GM12865 (cell line): ENCODE data around the gene KDELR1.
"Not testable (repeated sequence)": the region's sequence is repeated elsewhere in the genome, so short reads cannot be mapped to it uniquely, and the experiment has no call there.

ENCODE experiments used
- DNase-seq: peaks from one replicate; pipeline ENCODE4 v3.0.0; 2010; ENCODE audit warnings: low read depth
- H3K4me3 ChIP-seq: 2 replicates; pipeline ENCODE4 v1.5.1; 2011; ENCODE audit warnings: mild to moderate bottlenecking, low read depth, low read length, control low read depth
- TF ChIP-seq, protein P1 (sequence below): IDR thresholded peaks from 2 replicates; pipeline ENCODE4 v1.5.1; 2011; ENCODE audit warnings: low read length, control low read depth, low read depth, inconsistent platforms; ENCODE audit not compliant: insufficient read depth; ENCODE audit errors: missing control alignments

The KDELR1 gene

DNA sequence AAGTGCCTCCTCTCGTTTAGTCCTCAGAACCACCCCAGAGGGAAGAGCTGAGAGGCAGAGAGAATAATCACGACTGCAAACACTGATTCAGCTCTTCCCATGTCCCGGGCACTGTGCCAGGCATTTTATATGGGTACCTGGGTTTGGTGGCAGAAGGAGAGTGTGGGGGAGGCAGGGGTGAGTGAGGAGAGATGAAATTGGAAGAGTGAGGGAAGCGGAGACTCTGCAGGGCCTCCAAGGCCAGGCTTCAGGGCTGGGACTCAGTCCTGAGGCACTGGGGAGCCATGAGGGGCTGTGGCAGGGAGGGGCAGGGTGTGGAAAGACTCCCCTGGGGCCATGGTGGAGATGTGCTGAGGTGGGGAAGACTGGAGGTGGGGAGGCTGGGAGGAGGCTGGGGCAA is 18.4 kb downstream of the KDELR1 start:
- H3K4me3 ChIP-seq = no peak overlapping the region
- no peak for DNase-seq
- TF ChIP-seq, protein P1, sequence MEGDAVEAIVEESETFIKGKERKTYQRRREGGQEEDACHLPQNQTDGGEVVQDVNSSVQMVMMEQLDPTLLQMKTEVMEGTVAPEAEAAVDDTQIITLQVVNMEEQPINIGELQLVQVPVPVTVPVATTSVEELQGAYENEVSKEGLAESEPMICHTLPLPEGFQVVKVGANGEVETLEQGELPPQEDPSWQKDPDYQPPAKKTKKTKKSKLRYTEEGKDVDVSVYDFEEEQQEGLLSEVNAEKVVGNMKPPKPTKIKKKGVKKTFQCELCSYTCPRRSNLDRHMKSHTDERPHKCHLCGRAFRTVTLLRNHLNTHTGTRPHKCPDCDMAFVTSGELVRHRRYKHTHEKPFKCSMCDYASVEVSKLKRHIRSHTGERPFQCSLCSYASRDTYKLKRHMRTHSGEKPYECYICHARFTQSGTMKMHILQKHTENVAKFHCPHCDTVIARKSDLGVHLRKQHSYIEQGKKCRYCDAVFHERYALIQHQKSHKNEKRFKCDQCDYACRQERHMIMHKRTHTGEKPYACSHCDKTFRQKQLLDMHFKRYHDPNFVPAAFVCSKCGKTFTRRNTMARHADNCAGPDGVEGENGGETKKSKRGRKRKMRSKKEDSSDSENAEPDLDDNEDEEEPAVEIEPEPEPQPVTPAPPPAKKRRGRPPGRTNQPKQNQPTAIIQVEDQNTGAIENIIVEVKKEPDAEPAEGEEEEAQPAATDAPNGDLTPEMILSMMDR = no peak

DNA sequence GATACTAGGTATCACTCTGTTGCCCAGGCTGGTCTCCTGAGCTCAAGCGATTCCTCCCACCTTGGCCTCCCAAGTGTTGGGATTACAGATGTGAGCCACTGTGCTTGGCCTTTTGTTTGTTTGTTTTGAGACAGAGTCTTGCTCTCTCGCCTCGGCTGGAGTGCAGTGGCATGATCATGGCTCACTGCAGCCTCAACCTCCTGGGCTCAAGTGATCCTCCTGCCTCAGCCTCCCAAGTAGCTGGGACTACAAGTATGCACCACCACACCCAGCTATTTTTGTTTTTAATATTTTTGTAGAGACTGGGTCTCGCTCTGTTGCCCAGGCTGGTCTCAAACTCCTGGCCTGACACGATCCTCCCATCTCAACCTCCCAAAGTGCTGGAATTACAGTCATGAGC is 19.6 kb downstream of the KDELR1 start:
- DNase-seq, H3K4me3 ChIP-seq: not testable (repeated sequence)

DNA sequence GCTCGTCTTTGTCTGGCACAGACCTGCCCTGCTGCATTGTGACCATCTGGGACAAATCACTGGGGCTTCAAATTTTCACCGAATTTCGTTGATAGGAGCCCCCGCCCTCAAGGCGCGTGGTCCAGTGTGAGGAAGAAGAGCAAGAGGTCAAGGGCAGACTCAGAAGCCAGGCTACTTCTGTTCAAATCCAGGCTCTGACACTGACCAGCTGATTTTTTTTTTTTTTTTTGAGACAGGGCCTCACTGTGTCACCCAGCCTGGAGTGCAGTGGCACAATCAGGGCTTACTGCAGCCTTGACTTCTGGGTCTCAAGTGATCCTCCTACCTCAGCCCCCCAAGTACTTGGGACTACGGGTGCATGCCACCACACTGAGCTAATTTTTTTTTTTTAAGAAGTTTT is 20.0 kb downstream of the KDELR1 start:
- TF ChIP-seq, protein P1 = no peak
- H3K4me3 ChIP-seq = no peak overlapping the region
- no peak for DNase-seq

DNA sequence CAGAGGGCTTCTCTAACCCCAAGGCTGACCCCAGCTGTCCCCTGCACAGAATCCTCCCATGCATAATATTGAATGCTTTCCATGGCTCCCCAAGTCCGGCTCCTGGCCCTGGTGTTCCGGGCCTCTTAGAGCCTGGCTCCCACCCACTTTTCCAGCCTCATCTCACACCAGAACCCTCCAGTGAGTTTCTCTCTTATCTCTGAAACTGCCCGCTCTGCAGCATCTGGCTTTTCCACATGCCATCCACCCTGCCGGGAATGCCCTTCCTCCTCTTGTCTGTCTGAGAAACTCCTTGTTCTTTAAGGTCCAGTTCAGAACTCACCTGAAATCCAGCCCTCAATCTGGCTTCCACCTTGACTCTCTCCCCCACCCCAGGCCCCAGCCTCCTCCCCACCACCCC is 20.4 kb downstream of the KDELR1 start:
- no peak for DNase-seq
- H3K4me3 ChIP-seq = no peak overlapping the region
- TF ChIP-seq, protein P1 = no peak

DNA sequence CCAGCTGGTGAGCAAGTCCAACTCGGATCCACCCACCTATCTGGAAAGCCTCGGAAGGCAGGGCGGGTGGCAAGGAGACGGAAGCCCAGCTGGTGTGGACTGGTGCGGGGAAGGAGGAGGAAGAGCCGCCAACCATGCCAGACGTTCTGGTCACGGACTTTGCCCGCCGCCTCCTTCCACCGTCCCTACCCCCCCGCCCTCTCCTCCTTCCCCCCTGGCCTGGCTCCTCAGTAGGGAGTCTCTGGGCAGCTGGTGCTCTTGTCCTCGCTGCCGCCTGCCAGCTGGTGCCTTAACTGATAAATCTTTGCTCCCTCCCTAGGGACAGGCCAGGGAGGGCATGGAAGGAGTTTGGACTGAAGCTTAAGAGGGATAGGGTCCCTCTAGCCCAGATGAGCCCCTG is 22.4 kb downstream of the KDELR1 start:
- TF ChIP-seq, protein P1 = no peak
- no peak overlapping the region for H3K4me3 ChIP-seq
- DNase-seq = no peak

DNA sequence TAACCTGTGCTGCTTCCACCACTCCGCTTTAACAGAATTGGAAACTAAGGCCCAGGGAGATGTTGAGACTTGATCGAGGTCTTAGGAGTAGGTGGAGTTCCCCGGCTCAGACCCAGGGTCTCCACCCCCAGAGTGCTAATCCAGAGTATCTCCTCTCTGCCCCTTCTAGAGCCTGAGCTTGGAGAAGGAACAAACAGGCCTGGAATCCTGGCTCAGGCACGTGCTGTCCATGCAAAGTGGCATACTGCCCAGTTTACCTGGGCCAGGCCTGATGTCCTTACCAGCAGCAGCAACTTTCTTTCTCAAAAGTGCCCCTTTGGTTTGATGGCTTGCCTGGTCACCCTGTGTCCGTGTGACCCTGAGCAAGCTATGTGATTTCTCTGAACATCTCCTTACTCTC is 23.5 kb downstream of the KDELR1 start:
- no peak overlapping the region for H3K4me3 ChIP-seq
- TF ChIP-seq, protein P1 = no peak
- no peak for DNase-seq

DNA sequence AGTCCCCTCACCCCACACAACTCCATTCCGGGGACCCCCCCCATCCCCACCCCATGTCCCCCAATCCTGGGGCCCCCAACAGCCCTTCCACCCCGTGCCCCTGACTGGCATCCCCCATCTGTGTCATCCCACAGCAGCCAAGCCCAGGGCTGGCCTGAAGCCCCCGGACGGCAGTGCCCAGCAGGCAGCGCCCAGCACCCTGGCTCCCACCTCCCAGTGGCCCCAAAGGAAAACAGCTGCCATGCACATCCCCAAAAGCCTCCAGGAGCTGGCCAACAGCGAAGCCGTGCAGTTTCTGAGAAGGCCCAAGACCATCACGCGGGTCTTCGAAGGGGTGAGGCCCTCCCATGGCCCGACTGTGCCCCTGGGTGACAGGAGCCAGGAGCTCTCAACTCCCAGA is 25.7 kb downstream of the KDELR1 start:
- TF ChIP-seq, protein P1 = no peak
- no peak overlapping the region for H3K4me3 ChIP-seq

More for the DNA sequence above, 25.7 kb downstream of the KDELR1 start:
- DNase-seq = no peak
